ENCODE measurements around the gene ARFGEF2.

Gene ARFGEF2

GRCh38 chr20:48937674-48938073 lies 16.2 kb downstream of the ARFGEF2 start:
- no peak overlapping the region for H3K4me2 ChIP-seq (ENCODE audit: low read depth, low read length, poor library complexity, severe bottlenecking)
- no peak overlapping the region for H2AFZ ChIP-seq (ENCODE audit: low read length)
- no peak overlapping the region for H3K9ac ChIP-seq (ENCODE audit: low read depth, low read length, poor library complexity, severe bottlenecking)
- H4K20me1 ChIP-seq (ENCODE audit: insufficient read depth, low read length, poor library complexity, severe bottlenecking) = peaks cover 8% of the 10 kb centered on the region
- peaks cover 34% of the 10 kb centered on the region for H3K79me2 ChIP-seq (ENCODE audit: insufficient read depth, low read length)
- H3K36me3 ChIP-seq (ENCODE audit: insufficient read depth, low read length) = peaks cover 22% of the 10 kb centered on the region; the same call in 1 of the 2 replicates
- no peaks in the 10 kb centered on the region for H3K27me3 ChIP-seq (ENCODE audit: insufficient read depth, low read length, poor library complexity, severe bottlenecking)
- no peaks in the 10 kb centered on the region for H3K9me2 ChIP-seq (replicated peaks; ENCODE audit: low read depth, low read length)
- no peaks in the 10 kb centered on the region for H3K9me3 ChIP-seq (ENCODE audit: insufficient read depth, low read depth, low read length)
- TF ChIP-seq EZH2phosphoT487 (IDR thresholded peaks at IDR 0.05; ENCODE audit: borderline replicate concordance) = no peak
- no peak for TF ChIP-seq CTCF (conservative IDR thresholded peaks at IDR 0.05; ENCODE audit: low read length)
- no peaks in the 10 kb centered on the region for H3K4me1 ChIP-seq (ENCODE audit: insufficient read depth, low read length, poor library complexity, severe bottlenecking)
- no peaks in the 10 kb centered on the region for H3F3A ChIP-seq (ENCODE audit: low read depth)
- H3K4me3 ChIP-seq (ENCODE audit: low read length, poor library complexity, severe bottlenecking) = no peak overlapping the region

GRCh38 chr20:48938670-48939069 lies 17.2 kb downstream of the ARFGEF2 start:
- Histone ChIP-seq H3K36me3 (ENCODE audit: insufficient read depth, low read length) (peaks cover 32% of the 10 kb centered on the region; the same call in 1 of the 2 replicates), H3K9ac (ENCODE audit: low read depth, low read length, poor library complexity, severe bottlenecking) (no peak overlapping the region), H4K20me1 (ENCODE audit: insufficient read depth, low read length, poor library complexity, severe bottlenecking) (peaks cover 3% of the 10 kb centered on the region), H3K4me3 (ENCODE audit: low read length, poor library complexity, severe bottlenecking) (no peak overlapping the region), H3K27me3 (ENCODE audit: insufficient read depth, low read length, poor library complexity, severe bottlenecking) (no peaks in the 10 kb centered on the region), H3F3A (ENCODE audit: low read depth) (no peaks in the 10 kb centered on the region), H3K9me2 (replicated peaks; ENCODE audit: low read depth, low read length) (no peaks in the 10 kb centered on the region), H3K79me2 (ENCODE audit: insufficient read depth, low read length) (peaks cover 24% of the 10 kb centered on the region), H3K4me1 (ENCODE audit: insufficient read depth, low read length, poor library complexity, severe bottlenecking) (no peaks in the 10 kb centered on the region), H2AFZ (ENCODE audit: low read length) (no peak overlapping the region), H3K9me3 (ENCODE audit: insufficient read depth, low read depth, low read length) (no peaks in the 10 kb centered on the region), H3K4me2 (ENCODE audit: low read depth, low read length, poor library complexity, severe bottlenecking) (no peak overlapping the region)
- TF ChIP-seq EZH2phosphoT487 (IDR thresholded peaks at IDR 0.05; ENCODE audit: borderline replicate concordance) (no peak), CTCF (conservative IDR thresholded peaks at IDR 0.05; ENCODE audit: low read length) (no peak)

GRCh38 chr20:48940170-48940569 lies 18.7 kb downstream of the ARFGEF2 start:
- H3K4me2 ChIP-seq (ENCODE audit: low read depth, low read length, poor library complexity, severe bottlenecking) = no peak overlapping the region
- H3K79me2 ChIP-seq (ENCODE audit: insufficient read depth, low read length) = peaks cover 18% of the 10 kb centered on the region
- no peak overlapping the region for H3K4me3 ChIP-seq (ENCODE audit: low read length, poor library complexity, severe bottlenecking)

More at GRCh38 chr20:48940170-48940569, 18.7 kb downstream of the ARFGEF2 start:
- Histone ChIP-seq H3K9me3 (ENCODE audit: insufficient read depth, low read depth, low read length) (no peaks in the 10 kb centered on the region), H4K20me1 (ENCODE audit: insufficient read depth, low read length, poor library complexity, severe bottlenecking) (peaks cover 3% of the 10 kb centered on the region), H3K9ac (ENCODE audit: low read depth, low read length, poor library complexity, severe bottlenecking) (no peak overlapping the region), H3K27me3 (ENCODE audit: insufficient read depth, low read length, poor library complexity, severe bottlenecking) (no peaks in the 10 kb centered on the region), H3F3A (ENCODE audit: low read depth) (no peaks in the 10 kb centered on the region), H3K36me3 (ENCODE audit: insufficient read depth, low read length) (peaks cover 47% of the 10 kb centered on the region; the same call in 1 of the 2 replicates), H3K4me1 (ENCODE audit: insufficient read depth, low read length, poor library complexity, severe bottlenecking) (no peaks in the 10 kb centered on the region), H3K9me2 (replicated peaks; ENCODE audit: low read depth, low read length) (no peaks in the 10 kb centered on the region), H2AFZ (ENCODE audit: low read length) (no peak overlapping the region)
- no peak for TF ChIP-seq CTCF (conservative IDR thresholded peaks at IDR 0.05; ENCODE audit: low read length)
- TF ChIP-seq EZH2phosphoT487 (IDR thresholded peaks at IDR 0.05; ENCODE audit: borderline replicate concordance) = no peak

Data from Loucy (cell line).